HEK293T (cell line): ENCODE measurements around the gene BBC3.
"Not testable (repeated sequence)": the region's sequence is repeated elsewhere in the genome, so short reads cannot be mapped to it uniquely, and the experiment has no call there.

Experiments
- ARNT ChIP-seq: fragments of 450-650 bp; IDR thresholded peaks from 2 replicates; pipeline ENCODE4 v1.6.1; 2017; ENCODE audit warnings: mild to moderate bottlenecking
- BHLHE40 ChIP-seq: fragments of 450-650 bp; IDR thresholded peaks from 2 replicates; pipeline ENCODE4 v1.6.1; 2016; ENCODE audit warnings: mild to moderate bottlenecking, moderate library complexity, borderline replicate concordance
- ELF4 ChIP-seq: fragments of 450-650 bp; IDR thresholded peaks from 2 replicates; pipeline ENCODE4 v1.6.1; 2017; ENCODE audit warnings: antibody characterized with exemption
- FOXA1 ChIP-seq: fragments of 450-650 bp; IDR thresholded peaks from 2 replicates; pipeline ENCODE4 v1.6.1; 2016; ENCODE audit warnings: mild to moderate bottlenecking
- L3MBTL2 ChIP-seq: fragments of 450-650 bp; conservative IDR thresholded peaks from 2 replicates; pipeline ENCODE4 v1.6.1; 2016; ENCODE audit warnings: mild to moderate bottlenecking
- LEF1 ChIP-seq: fragments of 450-650 bp; IDR thresholded peaks from 2 replicates; pipeline ENCODE4 v1.6.1; 2017; ENCODE audit warnings: mild to moderate bottlenecking, borderline replicate concordance
- SP1 ChIP-seq: fragments of 450-650 bp; IDR thresholded peaks from 2 replicates; pipeline ENCODE4 v1.6.1; 2017
- TARDBP ChIP-seq: fragments of 450-650 bp; IDR thresholded peaks from 2 replicates; pipeline ENCODE4 v1.6.1; 2016
- ZNF384 ChIP-seq: fragments of 450-650 bp; IDR thresholded peaks from 2 replicates; pipeline ENCODE4 v1.6.1; 2016

DNA sequence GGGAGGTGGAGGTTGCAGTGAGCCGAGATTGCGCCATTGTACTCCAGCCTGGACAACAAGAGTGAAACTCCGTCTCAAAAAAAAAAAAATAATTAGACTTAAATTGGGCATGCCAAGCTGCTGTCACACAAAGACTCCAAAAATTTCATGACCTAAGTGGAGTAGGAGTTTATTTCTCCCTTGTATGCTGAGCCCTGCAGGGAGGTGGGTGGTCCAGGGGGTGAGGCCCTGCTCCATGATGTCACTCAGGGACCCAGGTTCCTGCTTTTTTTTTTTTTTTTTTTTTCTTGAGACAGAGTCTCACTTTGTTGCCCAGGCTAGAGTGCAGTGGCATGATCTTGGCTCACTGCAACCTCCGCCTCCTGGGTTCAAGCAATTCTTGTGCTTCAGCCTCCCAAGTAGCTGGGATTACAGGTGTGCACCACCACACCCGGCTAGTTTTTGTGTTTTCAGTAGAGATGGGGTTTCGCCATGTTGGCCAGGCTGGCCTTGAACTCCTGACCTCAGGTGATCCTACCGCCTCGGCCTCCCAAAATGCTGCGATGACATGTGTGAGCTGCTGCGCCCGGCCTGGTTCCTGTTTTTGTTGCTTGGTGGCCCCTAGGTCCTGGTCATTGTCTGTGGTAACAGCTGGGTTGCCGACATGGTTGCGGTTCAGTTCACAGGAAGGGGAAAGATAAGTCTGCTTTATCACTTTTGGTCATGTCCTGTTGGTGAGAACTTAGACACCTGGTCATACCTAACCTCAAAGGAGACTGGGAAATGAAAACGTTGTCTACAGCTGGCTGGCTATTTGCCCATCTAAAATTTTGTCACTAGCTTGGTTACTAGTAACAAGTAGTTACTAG is 31.2 kb upstream of the BBC3 start:
- not testable (repeated sequence) for TF ChIP-seq TARDBP, ARNT, L3MBTL2, ELF4, LEF1, FOXA1, SP1, ZNF384, BHLHE40
